Stimulated activated CD8-positive, alpha-beta memory T cell treated with anti-CD3 and anti-CD28 coated beads, Interleukin-4, amount 100 ng/mL, for 24 hours (primary cell): Measurements from ENCODE around the gene NACC1.
"Not testable (repeated sequence)": the region's sequence is repeated elsewhere in the genome, so short reads cannot be mapped to it uniquely, and the experiment has no call there.

Experiments used
- DNase-seq: peaks from one replicate; pipeline ENCODE4 v3.0.0-alpha.2; 2020; ENCODE audit warnings: low read depth

NACC1 gene

GRCh38 chr19:13164343-13165161 is 46.5 kb downstream of the NACC1 start:
- DNase-seq, result no peak

GRCh38 chr19:13165162-13165997 is 47.3 kb downstream of the NACC1 start:
- no peak for DNase-seq

GRCh38 chr19:13166151-13166550 is 48.1 kb downstream of the NACC1 start:
- not testable (repeated sequence) for DNase-seq

DNA sequence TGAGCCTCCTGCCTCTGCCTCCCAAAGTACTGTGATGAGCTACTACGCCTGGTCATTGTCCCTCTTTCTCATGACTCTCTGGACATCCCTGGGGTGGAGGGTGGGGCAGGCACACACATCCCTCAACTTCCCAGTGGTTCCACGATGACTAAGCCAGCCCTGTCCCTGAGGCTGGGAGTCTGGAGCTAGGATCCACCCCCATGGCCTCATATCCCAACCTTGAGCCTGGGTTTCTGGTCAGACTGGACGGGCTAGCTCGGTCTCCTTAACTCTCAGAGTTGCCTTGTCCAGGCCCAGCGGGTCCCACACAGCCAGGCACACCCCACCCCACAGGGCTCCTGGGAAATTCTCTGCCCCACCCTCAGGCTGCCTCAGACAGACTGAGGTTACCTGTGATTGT is 51.7 kb downstream of the NACC1 start:
- DNase-seq, result no peak

GRCh38 chr19:13171146-13171545 is 53.1 kb downstream of the NACC1 start:
- no peak for DNase-seq

- DNase-seq, result peak; percentile 74
Measured at GRCh38 chr19:13172346-13173138, 54.5 kb downstream of the NACC1 start.

- no peak for DNase-seq
Measured at GRCh38 chr19:13173139-13173737, 55.2 kb downstream of the NACC1 start.

GRCh38 chr19:13176345-13176744 is 58.3 kb downstream of the NACC1 start:
- no peak for DNase-seq

- not testable (repeated sequence) for DNase-seq
Measured at GRCh38 chr19:13177584-13177983, 59.5 kb downstream of the NACC1 start.

GRCh38 chr19:13178291-13178690 is 60.2 kb downstream of the NACC1 start:
- DNase-seq, result not testable (repeated sequence)

- peak; percentile 57 for DNase-seq
Measured at GRCh38 chr19:13181747-13182388, 63.8 kb downstream of the NACC1 start.

- not testable (repeated sequence) for DNase-seq
Measured at GRCh38 chr19:13184926-13185325, 66.9 kb downstream of the NACC1 start.

- DNase-seq, result not testable (repeated sequence)
Measured at GRCh38 chr19:13185763-13186657, 67.9 kb downstream of the NACC1 start.

- DNase-seq, result not testable (repeated sequence)
Measured at GRCh38 chr19:13186688-13187087, 68.6 kb downstream of the NACC1 start.

GRCh38 chr19:13187419-13187818 is 69.4 kb downstream of the NACC1 start:
- no peak for DNase-seq

- DNase-seq, result no peak
Measured at GRCh38 chr19:13189600-13189999, 71.5 kb downstream of the NACC1 start.
